Measurements from ENCODE around the gene ERP29. TPM values are rescaled to one million over a fixed set of nuclear protein-coding genes. Genes with fewer than 3 reads are reported as not detected.

ERP29 gene
- total and polyA plus RNA-seq, 2 of the 13 experiments (the other 11 are each of a cell fraction or from before 2014, with no cell fraction given): 111 to 147 TPM

DNA sequence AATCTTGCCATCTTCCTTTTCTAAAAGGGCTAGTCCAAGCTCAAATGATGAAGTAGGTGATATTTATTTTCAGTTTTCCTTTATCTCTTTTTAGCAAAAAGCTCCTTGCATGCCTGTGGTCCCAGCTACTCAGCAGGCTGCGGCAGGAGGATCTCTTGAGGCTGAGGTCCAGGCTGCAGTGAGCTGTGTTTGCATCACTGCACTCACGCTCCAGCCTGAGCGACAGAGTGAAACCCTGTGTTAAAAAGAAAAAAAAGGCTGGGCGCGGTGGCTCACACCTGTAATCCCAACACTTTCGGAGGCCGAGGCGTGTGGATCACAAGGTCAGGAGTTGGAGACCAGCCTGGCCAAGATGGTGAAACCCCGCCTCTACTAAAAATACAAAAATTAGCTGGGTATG lies 5.3 kb upstream of the ERP29 start (continued):
- TF ChIP-seq, protein P1, sequence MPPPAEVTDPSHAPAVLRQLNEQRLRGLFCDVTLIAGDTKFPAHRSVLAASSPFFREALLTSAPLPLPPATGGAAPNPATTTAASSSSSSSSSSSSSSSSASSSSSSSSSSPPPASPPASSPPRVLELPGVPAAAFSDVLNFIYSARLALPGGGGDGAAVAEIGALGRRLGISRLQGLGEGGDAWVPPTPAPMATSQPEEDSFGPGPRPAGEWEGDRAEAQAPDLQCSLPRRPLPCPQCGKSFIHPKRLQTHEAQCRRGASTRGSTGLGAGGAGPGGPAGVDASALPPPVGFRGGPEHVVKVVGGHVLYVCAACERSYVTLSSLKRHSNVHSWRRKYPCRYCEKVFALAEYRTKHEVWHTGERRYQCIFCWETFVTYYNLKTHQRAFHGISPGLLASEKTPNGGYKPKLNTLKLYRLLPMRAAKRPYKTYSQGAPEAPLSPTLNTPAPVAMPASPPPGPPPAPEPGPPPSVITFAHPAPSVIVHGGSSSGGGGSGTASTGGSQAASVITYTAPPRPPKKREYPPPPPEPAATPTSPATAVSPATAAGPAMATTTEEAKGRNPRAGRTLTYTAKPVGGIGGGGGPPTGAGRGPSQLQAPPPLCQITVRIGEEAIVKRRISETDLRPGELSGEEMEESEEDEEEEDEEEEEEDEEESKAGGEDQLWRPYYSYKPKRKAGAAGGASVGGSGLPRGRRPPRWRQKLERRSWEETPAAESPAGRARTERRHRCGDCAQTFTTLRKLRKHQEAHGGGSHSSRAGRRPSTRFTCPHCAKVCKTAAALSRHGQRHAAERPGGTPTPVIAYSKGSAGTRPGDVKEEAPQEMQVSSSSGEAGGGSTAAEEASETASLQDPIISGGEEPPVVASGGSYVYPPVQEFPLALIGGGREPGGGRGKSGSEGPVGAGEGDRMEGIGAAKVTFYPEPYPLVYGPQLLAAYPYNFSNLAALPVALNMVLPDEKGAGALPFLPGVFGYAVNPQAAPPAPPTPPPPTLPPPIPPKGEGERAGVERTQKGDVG (CRISPR knock-in tag; IDR thresholded peaks at IDR 0.05; ENCODE audit: borderline replicate concordance): no peak
- TF ChIP-seq KMT2A (CRISPR knock-in tag; IDR thresholded peaks at IDR 0.05) (no peak), ZFP62 (CRISPR knock-in tag; IDR thresholded peaks at IDR 0.05) (no peak)
- TF ChIP-seq, protein P2, sequence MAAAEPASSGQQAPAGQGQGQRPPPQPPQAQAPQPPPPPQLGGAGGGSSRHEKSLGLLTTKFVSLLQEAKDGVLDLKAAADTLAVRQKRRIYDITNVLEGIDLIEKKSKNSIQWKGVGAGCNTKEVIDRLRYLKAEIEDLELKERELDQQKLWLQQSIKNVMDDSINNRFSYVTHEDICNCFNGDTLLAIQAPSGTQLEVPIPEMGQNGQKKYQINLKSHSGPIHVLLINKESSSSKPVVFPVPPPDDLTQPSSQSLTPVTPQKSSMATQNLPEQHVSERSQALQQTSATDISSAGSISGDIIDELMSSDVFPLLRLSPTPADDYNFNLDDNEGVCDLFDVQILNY (CRISPR knock-in tag; conservative IDR thresholded peaks at IDR 0.05): no peak
- TF ChIP-seq, protein P3, sequence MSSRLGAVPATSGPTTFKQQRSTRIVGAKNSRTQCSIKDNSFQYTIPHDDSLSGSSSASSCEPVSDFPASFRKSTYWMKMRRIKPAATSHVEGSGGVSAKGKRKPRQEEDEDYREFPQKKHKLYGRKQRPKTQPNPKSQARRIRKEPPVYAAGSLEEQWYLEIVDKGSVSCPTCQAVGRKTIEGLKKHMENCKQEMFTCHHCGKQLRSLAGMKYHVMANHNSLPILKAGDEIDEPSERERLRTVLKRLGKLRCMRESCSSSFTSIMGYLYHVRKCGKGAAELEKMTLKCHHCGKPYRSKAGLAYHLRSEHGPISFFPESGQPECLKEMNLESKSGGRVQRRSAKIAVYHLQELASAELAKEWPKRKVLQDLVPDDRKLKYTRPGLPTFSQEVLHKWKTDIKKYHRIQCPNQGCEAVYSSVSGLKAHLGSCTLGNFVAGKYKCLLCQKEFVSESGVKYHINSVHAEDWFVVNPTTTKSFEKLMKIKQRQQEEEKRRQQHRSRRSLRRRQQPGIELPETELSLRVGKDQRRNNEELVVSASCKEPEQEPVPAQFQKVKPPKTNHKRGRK (CRISPR knock-in tag; IDR thresholded peaks at IDR 0.05): no peak

DNA sequence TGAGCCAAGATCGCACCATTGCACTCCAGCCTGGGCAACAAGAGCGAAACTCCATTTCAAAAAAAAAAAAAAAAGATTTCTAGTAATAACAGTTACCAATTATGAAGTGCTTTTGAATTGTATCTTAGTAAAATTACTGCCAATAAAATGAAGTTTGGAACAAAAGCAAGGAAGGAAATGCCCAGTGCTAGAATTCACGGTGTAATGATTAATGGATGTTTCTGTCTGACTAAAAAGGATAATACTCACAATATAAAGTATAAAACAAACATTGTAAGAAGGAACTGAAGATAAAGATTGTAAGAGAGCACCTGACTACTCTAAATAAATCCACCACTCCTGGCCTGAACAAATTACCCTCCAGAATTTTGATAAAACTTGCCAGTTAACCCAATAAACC lies 4.3 kb upstream of the ERP29 start:
- peaks cover 36% of the 10 kb centered on the region for H3K4me1 ChIP-seq (ENCODE audit: insufficient read depth, low read length)
- no peak for DNase-seq (ENCODE audit: low spot score)
- FAIRE-seq: no peak
- TF ChIP-seq, protein P1 (CRISPR knock-in tag; IDR thresholded peaks at IDR 0.05; ENCODE audit: borderline replicate concordance): no peak
- TF ChIP-seq THAP11 (CRISPR knock-in tag; IDR thresholded peaks at IDR 0.05) (no peak), ZNF430 (CRISPR knock-in tag; IDR thresholded peaks at IDR 0.05) (no peak), SP140L (CRISPR knock-in tag; IDR thresholded peaks at IDR 0.05; ENCODE audit: borderline replicate concordance) (no peak), CCDC6 (CRISPR knock-in tag; IDR thresholded peaks at IDR 0.05) (no peak), PHF8 (CRISPR knock-in tag; IDR thresholded peaks at IDR 0.05) (no peak), RORA (CRISPR knock-in tag; IDR thresholded peaks at IDR 0.05) (no peak)
- TF ChIP-seq, protein P4, sequence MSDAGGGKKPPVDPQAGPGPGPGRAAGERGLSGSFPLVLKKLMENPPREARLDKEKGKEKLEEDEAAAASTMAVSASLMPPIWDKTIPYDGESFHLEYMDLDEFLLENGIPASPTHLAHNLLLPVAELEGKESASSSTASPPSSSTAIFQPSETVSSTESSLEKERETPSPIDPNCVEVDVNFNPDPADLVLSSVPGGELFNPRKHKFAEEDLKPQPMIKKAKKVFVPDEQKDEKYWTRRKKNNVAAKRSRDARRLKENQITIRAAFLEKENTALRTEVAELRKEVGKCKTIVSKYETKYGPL (CRISPR knock-in tag; IDR thresholded peaks at IDR 0.05): no peak

More for the DNA sequence above, 4.3 kb upstream of the ERP29 start:
- no peak for ATAC-seq
- Histone ChIP-seq H3K9me3 (ENCODE audit: low read length) (no peaks in the 10 kb centered on the region), H3K4me2 (ENCODE audit: low read depth, low read length) (no peak overlapping the region), H2AFZ (ENCODE audit: low read length) (no peak overlapping the region), H4K20me1 (ENCODE audit: insufficient read depth, low read length) (no peaks in the 10 kb centered on the region), H3K27ac (ENCODE audit: extremely low read length, insufficient read depth, low read length) (no peak overlapping the region), H3K36me3 (replicated peaks in 1 of 2; ENCODE audit: control insufficient read depth in 1 of 2, insufficient read depth in 2 of 2, low read length in 2 of 2) (0 out of 5 replicates have a peak, but pooled peaks cover 0 to 2% of the 10 kb centered on the region in 2 experiments), H3K9ac (ENCODE audit: insufficient read depth, low read depth, low read length) (no peak overlapping the region), H3K27me3 (ENCODE audit: control insufficient read depth in 1 of 2, insufficient read depth in 2 of 2, low read length in 2 of 2) (no peaks in the 10 kb centered on the region; a peak in 2 of 5 replicates), H3K79me2 (ENCODE audit: insufficient read depth, low read length) (peaks cover 20% of the 10 kb centered on the region), H3K4me3 (replicated peaks in 1 of 3; ENCODE audit: insufficient read depth in 1 of 3, low read depth in 2 of 3, low read length in 3 of 3) (no peak overlapping the region)
- ChIA-PET POLR2A (no interaction called here), CTCF (ENCODE audit: low intra/inter-chr PET ratio, low total read pairs) (no interaction called here)
- 99% methylated on average over 3 of the region's 3 CpGs for WGBS (ENCODE audit: low lambda C conversion rate)
- intact Hi-C loops (cut with micrococcal nuclease; ENCODE audit: unreplicated experiment): no loop called here
- no TSS peak for BruUV-seq (replicated peaks)
- in situ Hi-C loops (cut with HindIII; ENCODE audit: extremely low pct_ligation_motif_present, low pct_unique_long_range_greater_than_20kb): no loop called here
